NCI-H1930 (cell line): Measurements from ENCODE around the gene OR5F1.

Experiments
- DNase-seq, 2 experiments: peaks; one replicate each; lab custom pipeline; 2025; lab: John Stamatoyannopoulos, UW

OR5F1 gene

DNA sequence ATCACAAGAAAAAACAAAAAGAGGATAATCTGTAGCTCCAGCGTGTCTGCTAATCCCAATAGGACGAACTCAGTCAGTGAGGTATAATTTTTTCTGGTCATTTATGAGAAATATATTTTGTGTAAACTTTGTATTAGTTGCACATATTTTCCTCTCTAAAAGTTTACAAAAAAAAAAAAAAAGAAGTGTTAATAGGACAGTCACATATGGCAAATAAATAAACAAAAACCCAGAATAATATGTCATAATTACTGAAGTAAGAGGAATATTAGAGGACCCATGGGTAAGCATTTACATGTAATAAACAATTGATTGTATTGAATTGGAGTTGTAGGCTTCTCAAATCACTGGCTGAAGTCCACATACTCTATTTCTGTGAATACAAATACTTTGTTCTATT, at the start of gene OR5F1:
Gene OR5F1 (minus strand): TSS at position 101 of the 400 bp plus-strand sequence. CDS start 0 bp downstream, at position 101.
- no peak for DNase-seq

- no peak for DNase-seq
Measured at GRCh38 chr11:56027354-56027753, 32.9 kb upstream of the OR5F1 start, which contains the start of gene OR5AS1. TSS of gene OR5AS1 (plus strand) at chr11:56027654. CDS start at chr11:56030419, 2,765 bp downstream.

DNA sequence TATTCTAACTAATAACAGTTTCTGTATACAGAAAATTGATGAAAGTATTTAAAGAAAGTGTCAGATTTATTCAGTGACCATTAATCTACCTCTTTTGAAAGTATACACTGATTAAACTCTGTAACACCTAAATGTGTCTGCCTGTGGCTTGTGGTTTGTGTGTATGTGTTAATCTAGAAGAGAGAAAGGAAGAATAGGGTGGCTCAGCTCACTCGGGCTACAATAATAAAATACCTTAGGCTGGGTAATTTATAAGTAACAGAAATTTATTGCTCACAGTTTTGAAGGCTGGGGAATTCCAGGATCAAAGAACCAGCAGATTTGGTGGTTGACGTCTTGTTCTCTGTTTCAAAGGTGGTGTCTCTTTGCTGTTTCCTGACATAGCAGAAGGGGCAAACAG, 19.4 kb upstream of the OR5F1 start:
- DNase-seq: no peak

DNA sequence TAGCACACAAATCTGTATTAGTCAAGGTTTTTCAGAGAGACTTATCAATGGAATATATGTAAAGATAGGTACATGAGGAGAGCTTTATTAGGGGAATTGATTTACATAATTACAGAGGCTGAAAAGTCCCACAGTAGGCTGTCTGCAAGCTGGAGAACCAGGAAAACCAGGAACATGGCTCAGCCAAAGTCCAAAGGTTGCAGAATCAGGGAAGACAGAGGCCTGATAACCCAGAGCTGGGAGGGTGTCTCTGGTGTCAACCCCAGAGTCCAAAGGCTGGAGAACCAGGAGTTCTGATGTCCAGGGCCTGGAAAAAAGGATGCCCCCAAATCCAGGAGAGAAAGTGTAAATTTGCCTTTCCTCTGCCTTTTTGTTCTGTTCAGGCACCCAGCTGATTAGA, 16.3 kb upstream of the OR5F1 start:
- no peak for DNase-seq

GRCh38 chr11:55970935-55971334, 23.5 kb downstream of the OR5F1 start:
- no peak for DNase-seq

DNA sequence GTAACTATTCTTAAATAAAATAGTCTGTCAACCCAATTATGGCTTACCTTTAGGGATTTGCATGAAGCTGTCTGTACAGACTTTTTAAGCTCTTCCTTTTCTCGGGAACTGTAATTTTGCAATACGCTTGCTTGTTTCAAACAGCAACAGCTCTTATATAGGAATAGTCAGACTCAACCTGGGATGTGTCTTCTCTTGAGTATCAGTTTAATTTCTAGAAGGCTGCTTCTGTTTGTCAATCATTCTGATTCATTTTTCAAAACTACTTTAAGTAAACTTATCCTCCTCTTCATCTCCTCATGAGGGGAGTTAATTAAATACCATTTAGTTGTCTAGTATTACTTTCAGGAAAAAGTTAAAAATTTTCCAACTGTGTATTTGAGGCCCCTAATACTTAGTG, 24.6 kb downstream of the OR5F1 start, which contains the start of gene OR10AG1:
Gene OR10AG1 (minus strand): TSS at position 101 of the 400 bp plus-strand sequence. CDS start 38 bp downstream, at position 63.
- no peak for DNase-seq

- no peak for DNase-seq
Measured at GRCh38 chr11:55967914-55968313, 26.5 kb downstream of the OR5F1 start.

- no peak for DNase-seq
Measured at GRCh38 chr11:55966391-55966790, 28.0 kb downstream of the OR5F1 start.

DNA sequence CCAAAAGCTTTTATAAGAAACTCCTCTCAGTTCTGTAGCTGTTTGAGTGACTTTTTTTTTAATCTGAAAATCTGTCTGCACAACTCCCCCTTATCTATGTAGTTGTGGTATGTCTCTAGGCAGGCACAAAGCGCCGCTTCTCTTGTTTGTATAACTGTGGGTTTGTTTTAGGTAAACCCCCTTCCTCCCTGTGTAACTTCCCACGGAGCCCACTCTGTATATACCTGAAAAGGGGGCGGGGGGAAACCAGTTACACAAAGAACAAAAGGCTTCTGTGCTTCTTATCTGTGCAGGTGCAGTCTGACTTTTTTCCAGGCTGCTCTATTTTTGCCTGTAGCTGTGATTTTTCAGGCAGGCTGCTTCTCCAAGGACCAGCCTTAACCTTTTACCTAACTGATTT, 37.9 kb downstream of the OR5F1 start:
- no peak for DNase-seq

DNA sequence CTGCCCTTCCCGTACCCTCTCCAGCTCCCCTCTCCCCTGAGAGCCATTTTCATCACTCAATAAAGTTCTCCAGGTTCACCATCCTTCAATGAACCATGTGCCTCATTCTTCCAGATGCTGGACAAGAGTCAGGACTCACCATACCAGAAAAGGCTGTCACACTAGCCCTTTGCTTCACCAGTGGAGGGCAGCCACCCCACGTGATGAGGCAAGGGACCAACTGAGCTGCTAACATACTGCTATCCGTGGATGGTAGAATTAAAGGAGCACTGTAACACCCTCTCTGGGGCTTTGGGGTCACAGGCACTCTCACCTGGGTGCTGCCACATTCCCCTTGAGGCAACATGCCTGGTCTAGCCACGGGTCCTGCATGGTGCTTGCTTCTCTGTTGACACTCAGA, 45.1 kb downstream of the OR5F1 start:
- DNase-seq: no peak
